NOMO-1 treated with DMSO at 0.1 percent for 48 hours (cell line): Measurements from ENCODE around the gene ACTR3C.

ENCODE experiments used
- DNase-seq: peaks from one replicate; lab custom pipeline; 2025; ENCODE audit not compliant: unreplicated experiment; lab: John Stamatoyannopoulos, UW

Gene ACTR3C

DNA sequence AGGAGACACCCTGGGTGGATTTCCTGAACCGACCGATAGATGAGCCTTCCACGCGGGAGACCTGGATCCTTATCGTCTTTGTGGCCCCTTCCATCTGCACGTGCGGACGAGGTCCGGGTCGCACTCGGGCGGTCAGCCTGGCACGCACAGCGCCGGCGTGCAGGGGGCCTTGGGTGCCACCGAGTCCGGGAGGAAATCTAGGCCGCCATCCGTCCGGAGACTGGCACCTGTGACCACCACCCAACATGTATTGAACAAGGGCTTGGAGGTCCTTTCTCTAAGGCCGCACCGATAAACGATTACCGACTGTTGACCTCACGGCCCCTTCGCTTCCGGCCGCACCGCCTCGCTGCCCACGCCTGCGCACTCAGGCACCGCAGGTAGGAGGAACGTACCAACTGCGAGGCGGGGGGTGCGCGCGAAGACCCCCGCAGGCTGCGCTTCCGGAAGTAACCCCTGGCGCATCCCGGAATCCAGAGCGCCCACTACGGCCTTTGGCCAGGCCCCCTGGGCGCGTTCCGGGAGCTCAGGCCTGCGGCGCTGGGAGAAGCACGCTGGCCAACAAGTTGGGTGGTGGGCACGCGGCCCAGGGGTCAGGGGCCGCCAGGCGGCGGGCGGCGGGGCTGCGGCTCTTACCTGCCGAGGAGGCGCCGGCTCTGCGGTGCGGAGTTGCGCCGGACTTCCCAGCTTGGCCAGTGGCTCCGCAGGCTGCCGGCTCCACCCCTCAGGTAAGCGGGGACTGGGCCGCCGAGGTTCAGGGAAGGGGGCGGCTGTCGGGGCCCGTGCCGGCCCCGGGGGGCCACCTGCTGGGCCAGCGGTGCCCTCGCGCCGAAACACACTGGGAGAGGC, at the start of gene ACTR3C, which contains the start of gene LRRC61:
Gene ACTR3C (minus strand): TSS at position 713 of the 849 bp plus-strand sequence. CDS start 28,249 bp downstream, outside the sequence.
Gene LRRC61 (plus strand): TSS at position 523 of the 849 bp plus-strand sequence. CDS start 13,507 bp downstream, outside the sequence.
- DNase-seq = peak; percentile 5

DNA sequence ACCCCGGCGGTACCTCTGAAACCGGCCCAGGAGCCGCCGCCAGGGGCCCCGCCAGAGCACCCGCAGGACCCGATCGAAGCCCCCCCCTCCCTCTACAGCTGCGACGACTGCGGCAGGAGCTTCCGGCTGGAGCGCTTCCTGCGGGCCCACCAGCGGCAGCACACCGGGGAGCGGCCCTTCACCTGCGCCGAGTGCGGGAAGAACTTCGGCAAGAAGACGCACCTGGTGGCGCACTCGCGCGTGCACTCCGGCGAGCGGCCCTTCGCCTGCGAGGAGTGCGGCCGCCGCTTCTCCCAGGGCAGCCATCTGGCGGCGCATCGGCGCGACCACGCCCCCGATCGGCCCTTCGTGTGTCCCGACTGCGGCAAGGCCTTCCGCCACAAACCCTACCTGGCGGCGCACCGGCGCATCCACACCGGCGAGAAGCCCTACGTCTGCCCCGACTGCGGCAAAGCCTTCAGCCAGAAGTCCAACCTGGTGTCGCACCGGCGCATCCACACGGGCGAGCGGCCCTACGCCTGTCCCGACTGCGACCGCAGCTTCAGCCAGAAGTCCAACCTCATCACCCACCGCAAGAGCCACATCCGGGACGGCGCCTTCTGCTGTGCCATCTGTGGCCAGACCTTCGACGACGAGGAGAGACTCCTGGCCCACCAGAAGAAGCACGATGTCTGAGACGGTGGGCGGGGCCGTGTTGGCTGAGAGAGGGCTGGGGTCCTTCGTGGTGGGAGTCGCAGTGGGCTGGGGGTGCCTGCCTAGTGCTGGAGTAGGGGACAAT, 49.1 kb upstream of the ACTR3C start:
- DNase-seq = no peak

DNA sequence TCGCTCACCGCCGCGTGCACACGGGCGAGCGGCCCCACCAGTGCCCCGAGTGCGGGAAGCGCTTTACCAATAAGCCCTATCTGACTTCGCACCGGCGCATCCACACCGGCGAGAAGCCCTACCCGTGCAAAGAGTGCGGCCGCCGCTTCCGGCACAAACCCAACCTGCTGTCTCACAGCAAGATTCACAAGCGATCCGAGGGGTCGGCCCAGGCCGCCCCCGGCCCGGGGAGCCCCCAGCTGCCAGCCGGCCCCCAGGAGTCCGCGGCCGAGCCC, 48.6 kb upstream of the ACTR3C start:
- DNase-seq = no peak

- no peak for DNase-seq
Measured at GRCh38 chr7:150371131-150371995, 48.0 kb upstream of the ACTR3C start.

DNA sequence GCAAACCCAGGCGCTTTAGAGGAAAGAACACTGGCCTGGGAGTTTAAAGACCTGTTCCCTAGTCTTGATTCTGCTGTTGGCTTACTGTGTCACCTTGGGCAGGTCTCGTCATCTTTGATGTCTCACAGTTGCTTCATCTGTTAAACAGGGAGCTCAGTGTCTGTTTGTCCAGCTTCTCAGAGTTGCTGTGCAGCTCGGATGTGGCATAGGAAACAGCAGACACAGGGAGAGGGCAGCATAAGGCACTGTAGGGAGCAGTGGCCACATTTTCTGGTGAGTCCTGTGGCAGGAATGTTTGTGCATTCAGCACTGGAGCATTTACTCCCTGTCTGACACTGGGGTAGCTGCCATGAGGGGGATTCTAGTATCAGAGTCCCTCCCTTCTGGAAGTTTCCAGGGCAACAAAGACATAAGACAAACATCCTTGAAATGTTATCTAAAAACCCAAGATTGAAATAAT, 47.3 kb upstream of the ACTR3C start:
- DNase-seq = no peak

DNA sequence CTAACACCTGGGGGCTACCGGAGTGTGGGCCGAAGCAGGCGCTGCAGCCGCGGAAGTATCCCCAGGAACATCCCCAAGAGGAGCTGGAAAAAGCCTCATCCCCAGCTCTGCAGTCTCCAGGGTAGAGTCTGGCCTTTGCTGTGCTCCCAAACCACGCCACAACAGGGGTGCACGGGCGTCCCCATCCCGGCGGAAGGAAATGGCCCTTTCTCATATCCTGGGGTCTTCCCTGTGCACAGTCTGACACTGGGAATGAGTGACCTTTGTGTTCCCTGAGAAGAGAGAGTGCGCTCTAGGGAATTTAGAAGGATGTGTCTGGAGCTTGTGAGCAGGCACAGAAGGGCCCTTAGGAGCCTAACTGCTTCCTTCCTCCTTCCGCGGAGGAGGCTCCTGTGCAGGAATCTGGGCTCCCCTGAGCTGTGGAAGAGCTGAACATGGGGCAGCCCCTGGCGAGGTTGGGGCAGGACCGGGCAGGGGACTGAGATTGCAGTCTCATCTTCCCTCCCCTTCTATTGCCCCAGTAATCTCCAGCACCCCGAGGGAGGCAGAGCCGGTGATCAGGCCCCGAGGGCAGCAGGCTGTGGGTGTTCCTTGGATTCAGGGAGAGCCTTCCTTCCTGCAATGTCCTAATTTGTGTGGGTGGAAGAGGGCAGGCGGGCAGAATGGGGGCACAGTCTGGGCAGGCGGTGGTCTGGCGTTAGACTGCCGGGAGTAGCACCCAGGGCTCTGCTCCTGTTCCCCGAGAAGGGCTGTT, 46.6 kb upstream of the ACTR3C start:
- no peak for DNase-seq

GRCh38 chr7:150368884-150369747, 45.8 kb upstream of the ACTR3C start:
- no peak for DNase-seq

- DNase-seq = peak; percentile 60
Measured at GRCh38 chr7:150368096-150368883, 44.9 kb upstream of the ACTR3C start, which contains the start of gene REPIN1. REPIN1 (plus strand) TSS chr7:150368822; CDS start chr7:150369712, 890 bp downstream.

- no peak for DNase-seq
Measured at GRCh38 chr7:150367677-150368095, 44.3 kb upstream of the ACTR3C start.

DNA sequence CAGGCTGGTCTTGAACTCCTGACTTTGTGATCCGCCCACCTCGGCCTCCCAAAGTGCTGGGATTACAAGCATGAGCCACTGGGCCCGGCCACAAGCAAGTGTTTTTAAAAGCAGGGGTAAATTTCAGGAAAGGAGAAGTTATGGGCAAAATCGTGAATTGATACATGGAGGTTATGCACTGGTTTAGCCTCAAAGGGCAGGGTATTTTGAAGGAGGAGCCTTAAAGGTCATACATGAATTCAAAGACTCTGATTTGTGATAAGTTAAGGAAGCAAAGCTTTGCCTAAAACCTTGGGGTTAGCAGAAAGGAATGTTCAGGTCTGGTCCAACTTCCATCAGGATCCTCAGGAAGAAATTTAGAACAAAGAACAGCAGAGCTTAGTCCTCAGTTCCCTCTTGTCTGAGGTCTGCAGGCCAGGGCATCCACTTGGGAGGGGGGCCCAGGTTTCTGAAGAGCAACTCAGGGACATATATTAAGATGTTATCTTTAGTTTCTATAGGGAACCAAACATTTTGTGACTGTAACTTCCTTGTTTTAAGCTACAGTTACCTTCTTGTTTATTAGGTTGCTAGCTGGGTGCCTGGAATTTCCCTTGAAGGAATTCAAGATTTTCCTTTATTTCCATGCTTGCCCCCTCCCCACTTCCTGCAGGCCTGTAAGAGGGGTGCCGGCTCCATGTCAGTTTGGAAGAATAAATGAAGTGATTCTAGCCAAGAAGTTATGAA, 42.5 kb upstream of the ACTR3C start:
- DNase-seq = peak; percentile 74

GRCh38 chr7:150365194-150365593, 41.8 kb upstream of the ACTR3C start:
- DNase-seq = no peak

- DNase-seq = peak; percentile 62
Measured at GRCh38 chr7:150363872-150364271, 40.5 kb upstream of the ACTR3C start.

DNA sequence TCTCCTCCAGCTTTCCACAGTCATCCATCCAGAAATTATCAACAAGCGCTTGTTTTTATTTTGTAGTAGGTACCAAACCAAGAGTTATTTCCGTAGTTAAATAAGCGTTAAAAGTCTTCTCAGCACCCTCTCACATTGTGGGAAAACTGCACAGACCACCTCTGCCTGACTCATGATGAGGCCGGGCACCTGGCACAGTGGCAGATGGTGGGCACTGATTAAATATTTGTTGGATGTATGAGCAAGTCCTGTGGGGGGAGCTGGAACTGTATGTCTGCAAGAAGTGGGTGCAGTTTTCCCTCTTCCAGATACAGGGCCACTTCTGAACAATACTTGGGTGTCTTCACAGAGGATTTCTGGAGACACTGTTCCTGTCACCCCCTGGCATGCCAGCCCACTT, 40.0 kb upstream of the ACTR3C start:
- DNase-seq = no peak

DNA sequence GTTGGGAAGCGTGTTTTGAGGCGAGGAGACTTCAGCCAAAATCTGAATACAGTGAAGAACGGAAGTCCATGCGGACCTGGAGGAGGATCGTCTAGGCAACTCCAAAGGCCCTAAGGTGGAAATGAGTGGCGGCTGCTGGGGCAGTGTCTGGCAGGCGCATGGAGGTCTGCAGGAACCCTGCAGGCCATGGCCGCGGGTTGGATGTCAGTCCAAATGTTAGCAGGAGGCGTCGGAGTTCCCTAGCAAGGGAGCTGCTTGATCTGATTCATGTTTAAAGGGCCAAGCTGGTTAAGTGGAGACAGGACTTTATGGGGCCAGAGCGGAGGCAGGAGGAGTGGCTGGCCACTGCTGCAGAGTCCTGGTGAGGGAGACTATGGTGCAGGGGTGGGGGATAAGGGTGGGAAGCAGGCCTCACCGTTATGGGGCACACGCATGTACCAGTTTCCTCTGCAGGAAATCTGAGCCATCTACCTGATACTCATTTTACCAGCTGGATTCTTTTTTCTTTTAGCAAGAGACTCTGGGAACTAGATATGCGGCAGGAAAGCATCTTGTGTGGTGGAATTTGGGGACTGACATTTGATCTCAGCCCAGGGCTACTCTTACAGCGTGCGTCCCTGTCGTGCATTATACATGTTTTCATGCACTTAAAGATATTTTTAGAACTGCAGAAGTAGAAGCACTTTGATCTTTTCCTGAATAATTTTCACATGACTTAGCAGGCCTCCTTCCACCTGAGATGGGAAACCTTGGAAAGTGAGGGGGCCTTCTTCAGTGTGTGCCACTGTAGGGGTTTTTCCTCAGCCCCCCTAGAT, 38.7 kb upstream of the ACTR3C start:
- no peak for DNase-seq

GRCh38 chr7:150361402-150361801, 38.1 kb upstream of the ACTR3C start:
- no peak for DNase-seq

GRCh38 chr7:150360363-150361058, 37.2 kb upstream of the ACTR3C start:
- no peak for DNase-seq
